ENCODE measurements around the gene PTGFRN.

PTGFRN gene

GRCh38 chr1:116942344-116942743 is 32.6 kb downstream of the PTGFRN start:
- DNase-seq (ENCODE audit: low read depth in 1 of 2, low spot score in 1 of 2): no peak

- DNase-seq (ENCODE audit: low read depth in 1 of 2, low spot score in 1 of 2): no peak
These were observed 33.7 kb downstream of the PTGFRN start for GRCh38 chr1:116943438-116943837.

- DNase-seq (ENCODE audit: low read depth in 1 of 2, low spot score in 1 of 2): no peak
These were observed 34.9 kb downstream of the PTGFRN start for GRCh38 chr1:116944613-116945012.

- no peak for DNase-seq (ENCODE audit: low read depth in 1 of 2, low spot score in 1 of 2)
These were observed 35.7 kb downstream of the PTGFRN start for GRCh38 chr1:116945421-116945820.

- no peak for DNase-seq (ENCODE audit: low read depth in 1 of 2, low spot score in 1 of 2)
These were observed 36.3 kb downstream of the PTGFRN start for GRCh38 chr1:116945996-116946395.

- no peak for DNase-seq (ENCODE audit: low read depth in 1 of 2, low spot score in 1 of 2)
These were observed 37.6 kb downstream of the PTGFRN start for GRCh38 chr1:116947092-116947860.

- no peak for DNase-seq (ENCODE audit: low read depth in 1 of 2, low spot score in 1 of 2)
These were observed 38.3 kb downstream of the PTGFRN start for GRCh38 chr1:116948046-116948445.

GRCh38 chr1:116948642-116949041 is 38.9 kb downstream of the PTGFRN start:
- DNase-seq (ENCODE audit: low read depth in 1 of 2, low spot score in 1 of 2): no peak

GRCh38 chr1:116949213-116949985 is 39.7 kb downstream of the PTGFRN start:
- no peak for DNase-seq (ENCODE audit: low read depth in 1 of 2, low spot score in 1 of 2)

- no peak for DNase-seq (ENCODE audit: low read depth in 1 of 2, low spot score in 1 of 2)
These were observed 40.9 kb downstream of the PTGFRN start for GRCh38 chr1:116950517-116951199.

- DNase-seq (ENCODE audit: low read depth in 1 of 2, low spot score in 1 of 2): no peak
These were observed 41.7 kb downstream of the PTGFRN start for GRCh38 chr1:116951200-116951935.

GRCh38 chr1:116952738-116953275 is 43.1 kb downstream of the PTGFRN start:
- DNase-seq (ENCODE audit: low read depth in 1 of 2, low spot score in 1 of 2): no peak

GRCh38 chr1:116954440-116954839 is 44.7 kb downstream of the PTGFRN start:
- DNase-seq (ENCODE audit: low read depth in 1 of 2, low spot score in 1 of 2): no peak

- no peak for DNase-seq (ENCODE audit: low read depth in 1 of 2, low spot score in 1 of 2)
These were observed 46.7 kb downstream of the PTGFRN start for GRCh38 chr1:116956378-116956777.

GRCh38 chr1:116957646-116958045 is 47.9 kb downstream of the PTGFRN start:
- DNase-seq (ENCODE audit: low read depth in 1 of 2, low spot score in 1 of 2): no peak

GRCh38 chr1:116958110-116958509 is 48.4 kb downstream of the PTGFRN start:
- no peak for DNase-seq (ENCODE audit: low read depth in 1 of 2, low spot score in 1 of 2)

GRCh38 chr1:116958977-116959376 is 49.3 kb downstream of the PTGFRN start:
- DNase-seq (ENCODE audit: low read depth in 1 of 2, low spot score in 1 of 2): no peak

GRCh38 chr1:116961606-116962005 is 51.9 kb downstream of the PTGFRN start:
- no peak for DNase-seq (ENCODE audit: low read depth in 1 of 2, low spot score in 1 of 2)

- DNase-seq (ENCODE audit: low read depth in 1 of 2, low spot score in 1 of 2): no peak
These were observed 53.4 kb downstream of the PTGFRN start for GRCh38 chr1:116962987-116963639.

GRCh38 chr1:116966791-116967190 is 57.1 kb downstream of the PTGFRN start:
- DNase-seq (ENCODE audit: low read depth in 1 of 2, low spot score in 1 of 2): no peak

Data from stimulated activated CD4-positive, alpha-beta T cell treated with anti-CD3 and anti-CD28 coated beads, Interleukin-15, amount 100 ng/mL, for 1 hour (primary cell).